Ovary (tissue), 9 donors: ENCODE data around the gene FBLN7. TPM values are rescaled to one million over a fixed set of nuclear protein-coding genes. Genes with fewer than 3 reads are reported as not detected.

ENCODE experiments used
- DNase-seq, 5 donors: peaks; one replicate each; pipeline ENCODE4 v3.0.0-alpha.2; 2019 to 2020
- H3K27ac ChIP-seq, 2 donors: fragments of 200-600 bp; one replicate each; pipeline versions ENCODE4 v1.5.1 to v1.8.0; 2019 to 2022
- H3K27me3 ChIP-seq: fragments of 200-600 bp; one replicate; pipeline ENCODE4 v1.8.0; 2022
- H3K36me3 ChIP-seq: fragments of 200-600 bp; sonication (generic); one replicate; pipeline ENCODE4 v1.5.1; 2019
- H3K4me1 ChIP-seq: one replicate; pipeline ENCODE4 v1.8.1; 2013; ENCODE audit warnings: mild to moderate bottlenecking, moderate library complexity; ENCODE audit not compliant: insufficient read depth
- H3K4me3 ChIP-seq: fragments of 200-600 bp; sonication (generic); one replicate; pipeline ENCODE4 v1.5.1; 2017
- H3K9me3 ChIP-seq, 2 donors: fragments of 200-600 bp in 1 of 2; sonication (generic) in 1 of 2; one replicate each; pipeline versions ENCODE4 v1.5.1 to v1.8.1; 2013 to 2019; ENCODE audit warnings: mild to moderate bottlenecking in 1 of 2, moderate library complexity in 1 of 2
- EP300 ChIP-seq: sonication (generic); formaldehyde crosslinking; IDR thresholded peaks from one replicate; pipeline ENCODE4 v1.6.1; 2017; ENCODE audit warnings: antibody characterized with exemption
- POLR2A ChIP-seq: fragments of 450-650 bp; IDR thresholded peaks from one replicate; pipeline ENCODE4 v1.6.1; 2017; ENCODE audit warnings: antibody characterized with exemption, mild to moderate bottlenecking, moderate library complexity
- WGBS, 3 donors: extraction: QIAGEN DNeasy Blood & Tissue Kit in 1 of 3; methylation state at CpG; one replicate each; pipeline versions ENCODE4 v1.1.5 to v1.1.7; 2013 to 2017; 5-methylcytosine and 5-hydroxymethylcytosine counted together
- intact Hi-C, 4 donors: fragments of 100-400 bp; cut with DNase I; formaldehyde crosslinking; loops; one replicate each; pipeline versions ENCODE4 v1.11.0 to v1.15.1; 2022 to 2023
- polyA plus RNA-seq, 2 donors: library from polyadenylated mRNA; stranded (reverse); fragments of 200-250 nt in 1 of 2; fragments of 350-450 nt in 1 of 2; fragmentation: Illumina TruSeq in 1 of 2; extraction: RNeasy Lipid Tissue Mini Kit (QIAGEN cat#74804) in 1 of 2; gene quantifications; one replicate each; pipeline ENCODE4 v1.2.3, GENCODE V29; 2013 to 2014
- total RNA-seq, 7 donors: library from RNA; depleted of rRNA in 2 of 7; stranded (reverse); fragments of >200 nt in 2 of 7; fragmentation: NEBNext Ultra II Directional in 3 of 7; extraction: Animal tissue kit (Norgen Biotek cat#: 25700) in 3 of 7; gene quantifications; one replicate each; pipeline versions ENCODE4 v1.1.0 to v1.2.4, GENCODE V29; 2016 to 2023
- TF ChIP-seq, protein P1 (sequence below), 3 donors: fragments of 450-650 bp in 2 of 3; fragments of 200-600 bp in 1 of 3; IDR thresholded peaks; one replicate each; pipeline versions ENCODE4 v1.5.1 to v1.8.0; 2016 to 2022; ENCODE audit warnings: antibody characterized with exemption in 3 of 3, mild to moderate bottlenecking in 1 of 3
- donor health status: DM: no; HTN: no; CAD: no; lungs with moderate emphysema.
- donor health status: DM: no; HTN: no; CAD: no.
- donor health status: Bipolar disorder and iron deficiency.
- donor health status: DM: yes; HTN: yes; CAD: no.
- donor health status: DM: no; HTN: no; CAD: no.
- donor health status: DM: yes; HTN: yes; CAD: no.

FBLN7 gene
- total and polyA plus RNA-seq, 9 donors: 0.18 to 5.0 (median 1.3) TPM

DNA sequence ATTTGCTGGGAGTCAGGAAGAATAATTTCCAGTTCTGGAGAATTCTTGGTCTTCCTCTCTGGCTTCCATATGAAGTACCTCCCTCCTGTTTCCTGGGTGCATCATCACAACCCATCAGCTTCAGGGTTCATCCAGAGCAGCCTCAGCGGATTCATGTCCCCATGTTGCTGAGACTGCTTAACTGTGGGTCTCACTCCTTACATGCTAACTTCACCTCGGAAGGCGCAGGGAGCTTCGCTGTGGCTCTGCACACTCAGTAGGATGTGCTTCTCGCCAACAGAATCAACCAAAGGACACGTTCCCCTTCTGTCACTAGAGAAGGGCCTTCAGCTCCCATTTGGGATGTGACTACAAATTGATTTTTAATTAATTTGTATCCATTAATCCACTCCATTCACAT, 24.2 kb downstream of the FBLN7 start:
- Histone ChIP-seq H3K36me3 (no peaks in the 10 kb centered on the region), H3K27ac (no peak overlapping the region), H3K4me3 (no peak overlapping the region), H3K27me3 (no peaks in the 10 kb centered on the region), H3K9me3 (no peaks in the 10 kb centered on the region), H3K4me1 (no peaks in the 10 kb centered on the region)
- DNase-seq: no peak
- intact Hi-C loops: no loop called here
- TF ChIP-seq EP300: no peak
- TF ChIP-seq, protein P1, sequence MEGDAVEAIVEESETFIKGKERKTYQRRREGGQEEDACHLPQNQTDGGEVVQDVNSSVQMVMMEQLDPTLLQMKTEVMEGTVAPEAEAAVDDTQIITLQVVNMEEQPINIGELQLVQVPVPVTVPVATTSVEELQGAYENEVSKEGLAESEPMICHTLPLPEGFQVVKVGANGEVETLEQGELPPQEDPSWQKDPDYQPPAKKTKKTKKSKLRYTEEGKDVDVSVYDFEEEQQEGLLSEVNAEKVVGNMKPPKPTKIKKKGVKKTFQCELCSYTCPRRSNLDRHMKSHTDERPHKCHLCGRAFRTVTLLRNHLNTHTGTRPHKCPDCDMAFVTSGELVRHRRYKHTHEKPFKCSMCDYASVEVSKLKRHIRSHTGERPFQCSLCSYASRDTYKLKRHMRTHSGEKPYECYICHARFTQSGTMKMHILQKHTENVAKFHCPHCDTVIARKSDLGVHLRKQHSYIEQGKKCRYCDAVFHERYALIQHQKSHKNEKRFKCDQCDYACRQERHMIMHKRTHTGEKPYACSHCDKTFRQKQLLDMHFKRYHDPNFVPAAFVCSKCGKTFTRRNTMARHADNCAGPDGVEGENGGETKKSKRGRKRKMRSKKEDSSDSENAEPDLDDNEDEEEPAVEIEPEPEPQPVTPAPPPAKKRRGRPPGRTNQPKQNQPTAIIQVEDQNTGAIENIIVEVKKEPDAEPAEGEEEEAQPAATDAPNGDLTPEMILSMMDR (IDR thresholded peaks at IDR 0.05): no peak
- no peak for TF ChIP-seq POLR2A
- 94 to 99% (median 94%) methylated on average over 6 of the region's 6 CpGs for WGBS, 3 donors

DNA sequence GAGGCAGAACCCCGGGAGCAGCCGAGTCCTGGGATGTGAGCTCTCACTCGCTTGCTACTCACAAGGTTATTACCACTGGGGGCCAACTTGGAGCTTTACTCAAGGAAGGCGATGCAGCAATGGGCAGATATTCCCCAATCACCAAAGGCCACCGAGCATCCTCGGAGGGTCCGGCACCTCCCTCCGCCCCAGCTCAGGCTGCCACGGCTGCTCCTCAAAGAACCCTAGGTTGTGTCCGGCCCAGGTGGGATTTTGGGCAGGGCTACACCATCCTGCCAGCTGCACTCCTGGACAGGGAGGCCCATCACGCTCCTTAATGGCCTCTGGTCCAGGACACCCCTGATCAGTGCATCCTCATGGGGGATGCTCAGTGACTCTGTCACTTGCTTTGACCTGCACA, 24.8 kb downstream of the FBLN7 start:
- no peaks in the 10 kb centered on the region for H3K27me3 ChIP-seq
- H3K36me3 ChIP-seq: no peaks in the 10 kb centered on the region
- DNase-seq: no peak
- H3K27ac ChIP-seq: no peak overlapping the region
- intact Hi-C loops: no loop called here
- H3K4me3 ChIP-seq: no peak overlapping the region
- H3K4me1 ChIP-seq: no peaks in the 10 kb centered on the region
- TF ChIP-seq, protein P1 (IDR thresholded peaks at IDR 0.05): no peak
- TF ChIP-seq POLR2A (no peak), EP300 (no peak)
- 89 to 92% (median 91%) methylated on average over 11 of the region's 11 CpGs for WGBS, 3 donors
- H3K9me3 ChIP-seq: no peaks in the 10 kb centered on the region

DNA sequence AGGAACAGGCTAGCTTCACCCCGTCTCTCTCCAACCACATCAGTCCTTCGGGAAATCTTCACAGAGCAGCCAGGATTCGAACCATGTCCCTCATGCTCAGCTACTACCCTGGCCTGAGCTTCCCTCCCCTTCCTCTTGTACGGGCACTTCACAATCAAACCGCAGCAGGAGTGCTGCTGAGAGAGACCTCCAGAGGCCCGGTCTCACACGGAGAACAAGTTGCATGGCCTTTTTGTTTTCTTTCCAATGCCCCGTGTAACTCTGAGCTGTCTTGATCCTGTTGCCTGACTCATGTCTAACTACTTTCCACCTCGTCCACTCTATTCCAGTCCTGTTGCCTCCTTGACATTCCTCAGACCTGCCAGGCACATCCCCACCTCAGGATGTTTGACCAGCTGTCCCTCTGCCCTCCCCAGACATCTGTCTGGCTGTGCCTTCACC, 25.4 kb downstream of the FBLN7 start:
- H3K27me3 ChIP-seq: no peaks in the 10 kb centered on the region
- DNase-seq: no peak
- H3K4me3 ChIP-seq: no peak overlapping the region
- 70 to 76% (median 75%) methylated on average over 9 of the region's 9 CpGs for WGBS, 3 donors
- no peaks in the 10 kb centered on the region for H3K36me3 ChIP-seq
- TF ChIP-seq, protein P1 (IDR thresholded peaks at IDR 0.05): no peak
- no peak for TF ChIP-seq EP300
- TF ChIP-seq POLR2A: no peak
- intact Hi-C loops: no loop called here
- H3K4me1 ChIP-seq: no peaks in the 10 kb centered on the region
- H3K9me3 ChIP-seq: no peaks in the 10 kb centered on the region
- H3K27ac ChIP-seq: no peak overlapping the region

DNA sequence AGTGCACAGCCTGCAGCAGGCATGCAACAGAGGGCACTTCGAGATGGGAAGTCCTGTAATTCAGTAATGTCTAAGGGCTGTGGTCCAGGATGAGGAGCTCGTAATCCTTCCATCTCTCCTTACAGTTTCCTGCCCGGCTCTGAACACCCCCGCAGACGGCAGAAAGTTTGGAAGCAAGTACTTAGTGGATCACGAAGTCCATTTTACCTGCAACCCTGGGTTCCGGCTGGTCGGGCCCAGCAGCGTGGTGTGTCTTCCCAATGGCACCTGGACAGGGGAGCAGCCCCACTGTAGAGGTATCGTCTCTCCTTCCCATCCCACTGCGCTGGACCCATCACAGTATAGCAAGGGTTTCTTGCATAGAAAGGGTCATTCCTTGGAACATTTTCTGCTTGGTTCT, 26.7 kb downstream of the FBLN7 start:
- Histone ChIP-seq H3K27me3 (no peaks in the 10 kb centered on the region), H3K4me1 (no peaks in the 10 kb centered on the region), H3K27ac (no peak overlapping the region), H3K4me3 (no peak overlapping the region), H3K36me3 (no peaks in the 10 kb centered on the region), H3K9me3 (no peaks in the 10 kb centered on the region)
- no peak for DNase-seq
- intact Hi-C loops: no loop called here
- 91 to 93% (median 92%) methylated on average over 11 of the region's 11 CpGs for whole genome bisulfite sequencing, 3 donors
- TF ChIP-seq, protein P1 (IDR thresholded peaks at IDR 0.05): no peak
- TF ChIP-seq EP300 (no peak), POLR2A (no peak)
